HG02981 (cell line): ENCODE data around the gene LGI1.

Experiments used
- ATAC-seq: cut with Tn5 transposase; IDR thresholded peaks from one replicate; pipeline ENCODE4 v1.9.1; 2021; ENCODE audit warnings: mild to moderate bottlenecking, moderate library complexity; ENCODE audit not compliant: unreplicated experiment

LGI1 gene

GRCh38 chr10:93754761-93755160 lies 3.0 kb upstream of the LGI1 start:
- no peak for ATAC-seq

DNA sequence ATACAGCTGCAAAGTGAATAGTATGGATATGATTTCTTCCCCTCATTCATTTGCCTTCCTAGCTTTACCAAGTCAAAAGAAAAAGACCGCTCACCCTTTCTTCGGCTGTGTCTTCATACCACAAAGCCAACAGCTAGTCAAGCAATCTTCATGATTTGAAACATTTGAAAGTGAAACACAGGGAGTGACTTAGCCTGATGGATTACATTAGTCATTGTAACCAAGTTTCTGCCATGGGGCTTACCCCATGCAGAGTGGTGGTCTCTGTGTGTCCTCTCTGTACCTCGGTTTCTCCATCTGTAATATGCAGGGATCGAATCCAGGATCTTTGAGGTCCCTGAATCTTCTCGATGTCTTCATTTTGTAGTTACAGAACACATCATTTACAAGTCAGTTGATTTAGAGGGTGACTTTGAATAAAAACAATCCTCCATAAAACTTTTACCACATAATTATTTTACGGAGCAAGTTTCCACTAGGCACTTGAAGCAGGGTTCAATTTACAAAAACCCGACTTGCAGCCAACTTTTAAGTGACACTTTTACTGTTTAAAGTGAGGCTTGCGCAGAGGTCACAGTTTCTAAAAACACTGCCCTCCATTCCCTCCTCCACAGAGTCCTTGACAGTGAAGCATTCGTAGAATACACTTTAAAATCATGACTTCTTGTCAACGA lies 2.2 kb upstream of the LGI1 start:
- no peak for ATAC-seq

DNA sequence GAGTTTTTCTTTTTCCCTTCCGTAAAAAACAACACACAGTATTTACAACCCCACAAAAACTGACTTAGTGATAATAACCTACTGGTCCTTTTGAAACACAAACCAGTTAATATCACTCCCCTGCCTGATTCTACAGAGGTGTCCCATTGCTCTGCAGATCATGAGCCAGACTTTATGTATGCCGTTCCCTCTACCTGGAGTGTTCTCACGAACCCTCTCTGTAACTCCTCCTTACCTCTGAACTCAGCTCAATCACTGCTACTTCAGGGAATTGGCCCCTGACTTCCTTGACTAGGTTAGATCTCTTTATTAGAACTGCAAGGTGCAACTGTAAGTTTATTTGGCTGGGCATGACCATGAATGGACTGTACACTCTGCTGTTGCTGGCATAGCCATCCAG lies 1.6 kb upstream of the LGI1 start:
- ATAC-seq, result no peak

GRCh38 chr10:93757136-93757535 lies 600 bp upstream of the LGI1 start:
- ATAC-seq, result no peak

- ATAC-seq, result no peak
Measured at GRCh38 chr10:93758508-93758885, 761 bp downstream of the LGI1 start.

DNA sequence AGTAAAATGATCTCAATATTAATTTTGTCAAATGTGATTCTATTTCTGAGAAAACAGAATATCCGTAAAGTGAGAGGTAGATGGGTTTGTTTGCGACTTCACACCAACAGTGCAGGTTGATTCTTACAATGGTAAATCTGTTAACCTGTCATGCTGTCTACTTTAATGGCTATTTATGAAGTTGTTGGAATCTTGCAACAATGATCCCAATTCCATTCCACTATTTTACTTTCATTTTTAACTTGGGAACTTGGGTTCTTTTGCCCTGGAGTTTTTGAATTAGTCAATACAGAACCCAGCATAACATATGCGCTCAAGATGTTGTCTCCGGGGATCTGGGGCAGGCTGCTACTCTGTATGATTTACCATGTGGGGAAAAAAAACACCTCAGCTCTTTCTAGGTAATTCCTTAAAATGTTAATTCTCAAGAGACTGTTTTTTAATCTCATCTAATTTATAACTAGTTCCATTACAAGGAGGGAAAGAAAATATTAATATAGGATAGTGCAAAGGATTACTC lies 1.2 kb downstream of the LGI1 start:
- ATAC-seq, result no peak

DNA sequence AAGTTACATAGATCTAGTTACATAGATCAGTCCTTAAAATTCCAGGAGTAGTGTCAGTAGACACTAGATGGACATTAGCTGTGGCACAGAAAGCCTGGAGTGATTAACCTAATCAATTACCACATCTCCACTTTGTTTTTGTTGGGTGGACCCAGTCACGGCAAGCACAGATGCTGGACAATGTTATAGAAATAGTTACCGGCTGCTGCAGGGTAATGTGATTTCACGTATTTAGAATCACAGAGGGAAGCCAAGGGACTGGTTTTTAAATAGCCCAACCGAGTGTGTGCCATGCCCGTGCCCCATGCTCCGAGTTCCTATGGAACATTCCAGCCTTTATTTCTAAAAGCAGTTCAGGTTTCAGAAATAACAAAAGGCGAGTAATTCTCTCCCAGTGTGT lies 2.8 kb downstream of the LGI1 start:
- no peak for ATAC-seq

- peak; percentile 57 for ATAC-seq
Measured at GRCh38 chr10:93762979-93763391, 5.2 kb downstream of the LGI1 start.

DNA sequence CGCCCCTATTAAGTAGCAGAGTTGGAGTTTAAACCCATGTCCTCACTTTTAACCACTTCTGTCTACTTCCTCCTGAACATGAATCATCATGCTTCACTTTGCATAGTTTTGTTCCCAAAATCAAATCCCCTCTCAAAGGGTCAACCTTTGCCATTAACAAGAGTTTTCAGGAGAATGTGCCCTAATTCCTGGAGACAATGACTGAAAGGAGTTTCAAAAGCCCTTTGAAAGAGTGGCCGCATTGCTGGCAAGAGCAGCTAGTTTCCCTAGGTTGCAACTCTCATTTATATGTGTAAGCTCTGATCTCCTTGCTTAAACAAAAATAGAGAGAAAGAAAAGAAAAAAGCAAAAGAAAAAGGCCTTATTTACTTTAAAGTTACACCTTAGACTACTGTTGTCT lies 9.2 kb downstream of the LGI1 start:
- no peak for ATAC-seq

- no peak for ATAC-seq
Measured at GRCh38 chr10:93767724-93768399, 10.1 kb downstream of the LGI1 start.

GRCh38 chr10:93768892-93769291 lies 11.2 kb downstream of the LGI1 start:
- ATAC-seq, result no peak

- ATAC-seq, result no peak
Measured at GRCh38 chr10:93771354-93771753, 13.6 kb downstream of the LGI1 start.

DNA sequence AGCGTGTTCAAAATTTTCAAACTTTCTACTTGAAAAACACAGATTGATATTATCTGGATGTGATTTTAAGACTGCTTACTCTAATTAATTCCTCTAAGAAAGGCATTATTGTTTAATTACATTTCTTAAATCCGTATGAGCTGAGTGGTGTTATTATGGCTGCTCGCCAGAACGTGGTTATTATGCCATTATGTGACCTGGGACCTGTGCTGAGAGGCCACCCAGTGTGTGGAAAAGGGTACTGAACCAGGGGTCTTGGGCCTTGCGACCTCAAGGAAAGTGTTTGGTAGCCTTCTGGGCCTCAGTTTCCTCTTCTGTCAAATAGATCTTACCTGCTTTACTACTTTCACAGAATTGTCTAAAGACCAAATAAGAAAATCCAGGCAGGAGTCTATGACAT lies 15.4 kb downstream of the LGI1 start:
- no peak for ATAC-seq

DNA sequence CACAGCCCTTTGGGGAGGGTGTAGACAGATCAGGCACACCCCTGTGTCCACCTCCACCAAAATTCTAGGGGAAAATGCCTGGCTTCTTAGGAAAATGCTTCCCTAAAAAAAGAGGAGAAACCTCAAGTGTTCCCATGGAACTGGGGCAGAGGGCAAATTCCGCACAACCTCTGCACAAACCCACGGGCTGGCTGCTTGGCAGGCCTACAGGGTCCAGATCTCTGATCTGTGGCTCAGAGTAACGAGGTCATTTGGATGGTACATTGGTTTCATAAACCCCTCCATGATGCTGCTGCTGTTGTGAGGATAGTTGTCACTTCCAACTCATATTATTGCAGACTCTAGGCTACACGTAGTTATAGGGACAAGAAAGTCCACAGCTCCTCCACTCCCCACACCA lies 16.0 kb downstream of the LGI1 start:
- no peak for ATAC-seq

GRCh38 chr10:93775356-93775755 lies 17.6 kb downstream of the LGI1 start:
- ATAC-seq, result no peak

DNA sequence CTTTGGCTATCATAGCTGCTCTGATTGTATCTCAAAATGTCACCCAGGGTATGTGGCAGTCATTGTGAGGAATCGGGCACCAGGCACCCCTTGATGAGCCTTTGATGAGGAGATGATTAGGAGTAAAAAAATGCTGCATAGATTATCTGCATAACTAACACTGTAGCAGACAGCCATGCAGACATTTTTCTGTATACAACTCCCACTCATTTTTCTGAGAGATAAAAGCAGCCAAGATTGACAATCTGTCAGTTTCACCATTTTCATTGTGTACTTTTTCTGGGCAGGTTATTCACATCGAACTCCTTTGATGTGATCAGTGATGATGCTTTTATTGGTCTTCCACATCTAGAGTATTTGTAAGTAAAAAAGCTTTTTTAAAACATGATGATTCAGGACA lies 19.4 kb downstream of the LGI1 start:
- no peak for ATAC-seq

DNA sequence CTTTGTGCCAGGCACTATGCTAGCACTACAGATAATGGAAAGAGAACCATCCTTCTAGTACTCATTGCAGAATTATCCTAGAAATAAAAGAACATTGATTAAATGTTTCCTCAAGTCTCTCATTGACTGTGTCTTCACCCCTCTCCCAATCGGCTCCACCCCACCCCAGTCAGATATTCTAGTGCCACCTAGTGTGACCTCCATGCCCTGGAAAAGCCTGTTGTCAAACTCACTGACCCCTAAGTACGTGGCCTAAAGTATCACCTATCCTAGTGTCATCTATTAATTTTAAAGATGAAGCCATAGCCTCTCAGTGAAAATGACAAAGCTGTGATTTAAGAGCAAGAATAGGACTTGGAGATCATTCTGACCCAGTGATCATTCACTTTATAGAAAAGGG lies 26.3 kb downstream of the LGI1 start:
- no peak for ATAC-seq

GRCh38 chr10:93788413-93789208 lies 30.9 kb downstream of the LGI1 start:
- ATAC-seq, result no peak

DNA sequence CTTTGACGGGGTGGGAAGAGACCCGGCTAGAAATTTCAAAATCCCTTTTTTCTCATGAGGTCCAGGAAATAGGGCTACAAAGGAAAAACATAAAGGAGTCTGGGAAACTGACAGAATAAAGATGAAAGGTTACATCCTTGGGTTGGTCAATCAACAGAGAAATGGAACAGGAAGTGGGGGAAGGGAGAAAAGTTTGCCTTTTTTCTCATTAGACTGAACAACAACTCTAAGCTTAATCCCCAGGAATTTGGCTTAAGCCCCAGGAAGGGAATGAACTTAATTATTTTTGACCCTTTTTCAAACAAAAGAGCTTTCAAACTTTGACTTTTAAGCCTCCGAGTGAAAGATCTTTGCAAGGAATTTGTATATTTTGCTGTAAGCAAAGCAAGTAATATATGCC lies 32.7 kb downstream of the LGI1 start:
- ATAC-seq, result no peak

DNA sequence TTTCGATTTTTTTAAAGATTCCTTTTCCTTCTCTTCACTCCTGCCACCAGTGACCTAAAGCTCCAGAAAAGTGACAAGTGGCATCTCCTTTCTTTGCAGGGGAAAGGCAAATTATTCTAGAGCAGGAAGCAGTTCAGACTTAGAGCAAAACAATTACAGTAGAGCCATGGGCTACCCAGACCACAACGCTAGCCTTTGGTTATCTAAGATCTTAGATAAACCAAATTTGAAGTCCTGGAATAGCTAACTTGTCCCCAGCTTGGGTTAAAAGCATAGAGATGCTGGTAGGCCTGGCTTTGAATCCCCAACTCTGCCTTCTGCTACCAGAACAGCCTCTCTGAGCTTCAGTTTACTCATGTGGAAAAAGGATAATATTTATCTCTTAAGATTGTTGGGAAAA lies 38.4 kb downstream of the LGI1 start:
- no peak for ATAC-seq

- no peak for ATAC-seq
Measured at GRCh38 chr10:93797825-93798224, 40.1 kb downstream of the LGI1 start.

DNA sequence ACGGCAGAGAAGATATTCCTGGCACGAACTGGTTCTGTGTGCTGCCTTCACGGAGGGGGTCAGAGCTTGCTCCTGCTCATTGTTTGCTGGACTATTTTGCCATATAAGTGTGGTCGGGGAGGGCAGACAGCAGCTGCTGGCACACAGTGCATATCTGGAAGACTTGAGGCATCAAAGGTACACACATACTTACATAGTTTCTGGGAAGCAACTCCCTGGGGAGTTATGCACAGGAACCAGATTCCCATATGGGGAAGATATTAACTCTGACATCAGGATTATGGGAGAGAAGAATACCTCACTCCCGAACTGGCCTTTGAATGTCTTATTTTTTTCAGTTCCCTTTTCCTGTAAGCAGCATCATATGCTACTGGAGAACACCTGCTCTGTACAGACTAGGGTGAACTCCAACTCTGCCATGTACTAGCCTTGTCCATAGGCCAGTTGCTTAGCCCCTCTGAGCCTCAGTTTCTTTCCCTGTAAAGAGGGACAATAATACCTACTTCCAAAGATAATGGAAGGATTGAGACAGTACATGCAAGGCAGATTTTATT lies 41.5 kb downstream of the LGI1 start:
- no peak for ATAC-seq
